ENCODE data around the gene TSHR.

DNA sequence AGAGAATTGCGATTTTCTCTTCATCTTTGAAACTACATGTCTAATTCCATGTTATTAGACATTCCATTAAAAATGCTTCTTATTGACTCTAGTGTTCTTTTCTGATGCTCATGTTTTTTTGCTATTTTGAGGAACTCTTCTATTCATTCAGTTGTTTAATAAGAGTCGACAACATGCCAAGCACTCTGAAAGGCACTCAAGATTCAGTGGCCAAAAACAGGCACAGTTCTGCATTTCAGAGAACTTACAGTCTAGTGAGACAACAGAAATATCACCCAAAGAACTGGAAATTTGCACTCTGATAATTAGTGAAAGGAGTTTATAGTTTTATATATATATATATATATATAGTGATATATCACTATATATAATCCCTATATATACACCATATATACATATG is 111.7 kb downstream of the TSHR start:
- TF ChIP-seq, protein P1, sequence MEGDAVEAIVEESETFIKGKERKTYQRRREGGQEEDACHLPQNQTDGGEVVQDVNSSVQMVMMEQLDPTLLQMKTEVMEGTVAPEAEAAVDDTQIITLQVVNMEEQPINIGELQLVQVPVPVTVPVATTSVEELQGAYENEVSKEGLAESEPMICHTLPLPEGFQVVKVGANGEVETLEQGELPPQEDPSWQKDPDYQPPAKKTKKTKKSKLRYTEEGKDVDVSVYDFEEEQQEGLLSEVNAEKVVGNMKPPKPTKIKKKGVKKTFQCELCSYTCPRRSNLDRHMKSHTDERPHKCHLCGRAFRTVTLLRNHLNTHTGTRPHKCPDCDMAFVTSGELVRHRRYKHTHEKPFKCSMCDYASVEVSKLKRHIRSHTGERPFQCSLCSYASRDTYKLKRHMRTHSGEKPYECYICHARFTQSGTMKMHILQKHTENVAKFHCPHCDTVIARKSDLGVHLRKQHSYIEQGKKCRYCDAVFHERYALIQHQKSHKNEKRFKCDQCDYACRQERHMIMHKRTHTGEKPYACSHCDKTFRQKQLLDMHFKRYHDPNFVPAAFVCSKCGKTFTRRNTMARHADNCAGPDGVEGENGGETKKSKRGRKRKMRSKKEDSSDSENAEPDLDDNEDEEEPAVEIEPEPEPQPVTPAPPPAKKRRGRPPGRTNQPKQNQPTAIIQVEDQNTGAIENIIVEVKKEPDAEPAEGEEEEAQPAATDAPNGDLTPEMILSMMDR (IDR thresholded peaks at IDR 0.05): no peak
- no peak for TF ChIP-seq EZH2 (IDR thresholded peaks at IDR 0.05)
